Adrenal gland (tissue), 5 donors: ENCODE data around the gene USP17L26.
"Not testable (repeated sequence)": the region's sequence is repeated elsewhere in the genome, so short reads cannot be mapped to it uniquely, and the experiment has no call there.

Source experiments
- POLR2A ChIP-seq, 2 donors: fragments of 450-650 bp; IDR thresholded peaks; one replicate each; pipeline ENCODE4 v1.6.1; 2017; ENCODE audit warnings: antibody characterized with exemption in 2 of 2, mild to moderate bottlenecking in 2 of 2, moderate library complexity in 1 of 2
- TF ChIP-seq, protein P1 (sequence below), 6 experiments: fragments of 450-650 bp in 4 of 6; fragments of 200-600 bp in 2 of 6; sonication (generic) in 1 of 6; IDR thresholded peaks; 1 replicate in 5 of 6; 2 replicates in 1 of 6; pipeline versions ENCODE4 v1.5.1 to v1.8.0; 2016 to 2021; ENCODE audit warnings: antibody characterized with exemption in 6 of 6, mild to moderate bottlenecking in 2 of 6, moderate library complexity in 1 of 6
- donor health status: DM: no; HTN: no; CAD: no.

GRCh38 chr4:9353338-9353737, 18.9 kb downstream of the USP17L26 start, which contains the start of gene USP17L29:
- TF ChIP-seq, protein P1, sequence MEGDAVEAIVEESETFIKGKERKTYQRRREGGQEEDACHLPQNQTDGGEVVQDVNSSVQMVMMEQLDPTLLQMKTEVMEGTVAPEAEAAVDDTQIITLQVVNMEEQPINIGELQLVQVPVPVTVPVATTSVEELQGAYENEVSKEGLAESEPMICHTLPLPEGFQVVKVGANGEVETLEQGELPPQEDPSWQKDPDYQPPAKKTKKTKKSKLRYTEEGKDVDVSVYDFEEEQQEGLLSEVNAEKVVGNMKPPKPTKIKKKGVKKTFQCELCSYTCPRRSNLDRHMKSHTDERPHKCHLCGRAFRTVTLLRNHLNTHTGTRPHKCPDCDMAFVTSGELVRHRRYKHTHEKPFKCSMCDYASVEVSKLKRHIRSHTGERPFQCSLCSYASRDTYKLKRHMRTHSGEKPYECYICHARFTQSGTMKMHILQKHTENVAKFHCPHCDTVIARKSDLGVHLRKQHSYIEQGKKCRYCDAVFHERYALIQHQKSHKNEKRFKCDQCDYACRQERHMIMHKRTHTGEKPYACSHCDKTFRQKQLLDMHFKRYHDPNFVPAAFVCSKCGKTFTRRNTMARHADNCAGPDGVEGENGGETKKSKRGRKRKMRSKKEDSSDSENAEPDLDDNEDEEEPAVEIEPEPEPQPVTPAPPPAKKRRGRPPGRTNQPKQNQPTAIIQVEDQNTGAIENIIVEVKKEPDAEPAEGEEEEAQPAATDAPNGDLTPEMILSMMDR (IDR thresholded peaks at IDR 0.05): not testable (repeated sequence)
- TF ChIP-seq POLR2A (IDR thresholded peaks at IDR 0.05): not testable (repeated sequence)
